H9 (cell line): Measurements from ENCODE around the gene PTOV1. TPM values are rescaled to one million over a fixed set of nuclear protein-coding genes. Genes with fewer than 3 reads are reported as not detected.

Source experiments
- DNase-seq: peaks from one replicate; pipeline ENCODE4 v3.0.0-alpha.2; 2017
- H2AFZ ChIP-seq: one replicate; pipeline ENCODE4 v1.6.1; 2013; ENCODE audit warnings: mild to moderate bottlenecking, low read length, control low read depth, moderate library complexity
- H2AK5ac ChIP-seq: 2 replicates; pipeline ENCODE4 v1.6.1; 2013; ENCODE audit warnings: low read length, control low read depth, mixed read lengths; ENCODE audit not compliant: insufficient read length
- H2BK120ac ChIP-seq: one replicate; pipeline ENCODE4 v1.6.1; 2013; ENCODE audit warnings: low read depth, mild to moderate bottlenecking, low read length, control low read depth, inconsistent platforms; ENCODE audit not compliant: poor library complexity, severe bottlenecking
- H2BK12ac ChIP-seq: 2 replicates; pipeline ENCODE4 v1.6.1; 2013; ENCODE audit warnings: low read length, control low read depth, mixed read lengths, low read depth; ENCODE audit not compliant: insufficient read length
- H2BK15ac ChIP-seq: 2 replicates; pipeline ENCODE4 v1.6.1; 2013; ENCODE audit warnings: low read depth, low read length, control low read depth
- H2BK20ac ChIP-seq: one replicate; pipeline ENCODE4 v1.6.1; 2013; ENCODE audit warnings: low read depth, mild to moderate bottlenecking, low read length, control low read depth, inconsistent platforms; ENCODE audit not compliant: poor library complexity, severe bottlenecking
- H2BK5ac ChIP-seq: 2 replicates; pipeline ENCODE4 v1.6.1; 2013; ENCODE audit warnings: low read length, control low read depth, mixed read lengths; ENCODE audit not compliant: insufficient read length
- H3K14ac ChIP-seq: 2 replicates; pipeline ENCODE4 v1.6.1; 2013; ENCODE audit warnings: low read length, control low read depth; ENCODE audit not compliant: insufficient read depth
- H3K18ac ChIP-seq: 2 replicates; pipeline ENCODE4 v1.6.1; 2013; ENCODE audit warnings: low read depth, mild to moderate bottlenecking, mixed read lengths, low read length, control low read depth; ENCODE audit not compliant: insufficient read length
- H3K23ac ChIP-seq: 2 replicates; pipeline ENCODE4 v1.6.1; 2013; ENCODE audit warnings: low read length, control low read depth, mixed read lengths, low read depth; ENCODE audit not compliant: insufficient read length
- H3K23me2 ChIP-seq: 2 replicates; pipeline ENCODE4 v1.6.1; 2013; ENCODE audit warnings: low read depth, mild to moderate bottlenecking, mixed read lengths, low read length, control low read depth; ENCODE audit not compliant: insufficient read length, poor library complexity, severe bottlenecking
- H3K27ac ChIP-seq: 2 replicates; pipeline ENCODE4 v1.5.1; 2013; ENCODE audit warnings: low read length, control low read depth, mixed read lengths, low read depth; ENCODE audit not compliant: insufficient read length
- H3K27me3 ChIP-seq: 2 replicates; pipeline ENCODE4 v1.6.1; 2013; ENCODE audit warnings: low read length, control low read depth, inconsistent platforms; ENCODE audit not compliant: insufficient read depth
- H3K4ac ChIP-seq: 2 replicates; pipeline ENCODE4 v1.6.1; 2013; ENCODE audit warnings: low read depth, mild to moderate bottlenecking, control low read depth, inconsistent platforms, low read length, moderate library complexity
- H3K4me1 ChIP-seq: 2 replicates; pipeline ENCODE4 v1.6.1; 2013; ENCODE audit warnings: low read length, control low read depth, inconsistent platforms; ENCODE audit not compliant: insufficient read depth
- H3K4me2 ChIP-seq: 2 replicates; pipeline ENCODE4 v1.6.1; 2013; ENCODE audit warnings: low read length, control low read depth, mixed read lengths; ENCODE audit not compliant: insufficient read length, insufficient read depth
- H3K56ac ChIP-seq: 2 replicates; pipeline ENCODE4 v1.6.1; 2013; ENCODE audit warnings: low read depth, mild to moderate bottlenecking, mixed read lengths, low read length, control low read depth; ENCODE audit not compliant: insufficient read length
- H3K79me1 ChIP-seq: 2 replicates; pipeline ENCODE4 v1.6.1; 2013; ENCODE audit warnings: low read depth, mild to moderate bottlenecking, moderate library complexity, low read length, control low read depth, inconsistent platforms; ENCODE audit not compliant: insufficient read depth, poor library complexity, severe bottlenecking
- H3K79me2 ChIP-seq: 2 replicates; pipeline ENCODE4 v1.6.1; 2013; ENCODE audit warnings: low read length, control low read depth, inconsistent platforms; ENCODE audit not compliant: insufficient read depth
- H3K9ac ChIP-seq: 2 replicates; pipeline ENCODE4 v1.6.1; 2013; ENCODE audit warnings: low read length, control low read depth, mixed read lengths; ENCODE audit not compliant: insufficient read length; ENCODE audit errors: extremely low read depth
- H3K9me3 ChIP-seq: one replicate; pipeline ENCODE4 v1.6.1; 2013; ENCODE audit warnings: low read depth, low read length, inconsistent platforms; ENCODE audit not compliant: control insufficient read depth
- H3T11ph ChIP-seq: one replicate; pipeline ENCODE4 v1.6.1; 2013; ENCODE audit warnings: mild to moderate bottlenecking, low read length, control low read depth, inconsistent platforms
- H4K20me1 ChIP-seq: one replicate; pipeline ENCODE4 v1.6.1; 2013; ENCODE audit not compliant: control insufficient read depth, insufficient read length, insufficient read depth
- H4K5ac ChIP-seq: 2 replicates; pipeline ENCODE4 v1.6.1; 2013; ENCODE audit warnings: low read depth, mild to moderate bottlenecking, mixed read lengths, low read length, control low read depth; ENCODE audit not compliant: insufficient read length
- H4K8ac ChIP-seq: replicated peaks from 2 replicates; pipeline ENCODE4 v1.6.1; 2013; ENCODE audit warnings: low read length, control low read depth, mixed read lengths, low read depth; ENCODE audit not compliant: insufficient read length
- H4K91ac ChIP-seq: 2 replicates; pipeline ENCODE4 v1.6.1; 2013; ENCODE audit warnings: low read depth, mild to moderate bottlenecking, moderate library complexity, mixed read lengths, low read length, control low read depth; ENCODE audit not compliant: insufficient read length
- H3K27ac Mint-ChIP-seq, 3 experiments: 2 replicates in 2 of 3; 3 replicates in 1 of 3; pipeline ENCODE4 v1.8.0; 2020 to 2021; ENCODE audit warnings: mixed read lengths in 3 of 3, mild to moderate bottlenecking in 1 of 3, moderate library complexity in 1 of 3
- H3K27me3 Mint-ChIP-seq: 2 replicates; pipeline ENCODE4 v1.8.0; 2021; ENCODE audit warnings: low read depth, mild to moderate bottlenecking, moderate library complexity, mixed read lengths
- H3K36me3 Mint-ChIP-seq, 3 experiments: 2 replicates in 2 of 3; 3 replicates in 1 of 3; pipeline ENCODE4 v1.8.0; 2020 to 2021; ENCODE audit warnings: low read depth in 3 of 3, mixed read lengths in 3 of 3; ENCODE audit not compliant: insufficient read depth in 1 of 3
- H3K4me1 Mint-ChIP-seq, 2 experiments: 2 replicates each; pipeline ENCODE4 v1.8.0; 2020; ENCODE audit warnings: mixed read lengths in 2 of 2
- H3K4me3 Mint-ChIP-seq, 2 experiments: 2 replicates in 1 of 2; 3 replicates in 1 of 2; pipeline ENCODE4 v1.8.0; 2020 to 2021; ENCODE audit warnings: mild to moderate bottlenecking in 2 of 2, mixed read lengths in 2 of 2, moderate library complexity in 1 of 2
- H3K9me3 Mint-ChIP-seq, 2 experiments: 2 replicates in 1 of 2; 3 replicates in 1 of 2; pipeline ENCODE4 v1.8.0; 2020; ENCODE audit warnings: mild to moderate bottlenecking in 2 of 2, mixed read lengths in 2 of 2, moderate library complexity in 1 of 2
- WGBS: extraction: QIAGEN DNeasy Blood & Tissue Kit; methylation state at CpG from one replicate; pipeline ENCODE4 v1.1.7; 2013; ENCODE audit warnings: missing lambda C conversion rate, low lambda C conversion rate, mixed read lengths; ENCODE audit not compliant: insufficient read length; ENCODE audit errors: extremely low coverage; 5-methylcytosine and 5-hydroxymethylcytosine counted together
- total RNA-seq: library from RNA; stranded (reverse); gene quantifications from 2 replicates; pipeline ENCODE4 v1.2.1, GENCODE V29; 2021
- TF ChIP-seq, protein P1 (sequence below): fragments of 200-600 bp; sonication (generic); conservative IDR thresholded peaks from 3 replicates; pipeline ENCODE4 v1.8.0; 2021; ENCODE audit warnings: antibody characterized with exemption, mild to moderate bottlenecking

The PTOV1 gene
- total RNA-seq, 1 experiment from 2014 or later, result 309 TPM

DNA sequence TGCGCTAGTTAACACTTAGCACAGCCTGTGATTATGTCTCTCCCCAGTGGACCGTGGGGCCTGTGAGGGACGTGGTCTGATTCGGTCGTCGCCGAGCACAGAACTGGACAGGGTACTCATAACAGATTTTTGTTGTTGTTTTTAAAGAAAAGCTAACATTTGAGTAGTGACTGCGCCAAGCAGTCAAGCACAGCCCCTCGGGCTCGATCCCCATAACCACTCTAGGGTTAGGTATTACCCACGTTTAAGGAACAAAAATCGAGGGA is 805 bp upstream of the PTOV1 start:
- Histone ChIP-seq H3K56ac (no peak overlapping the region), H2AK5ac (no peak overlapping the region), H3K4me2 (peak overlapping the region; percentile 65), H3K14ac (no peak overlapping the region), H3K9ac (peak overlapping the region; percentile 66), H3K9me3 (no peaks in the 10 kb centered on the region), H3K27ac (no peak overlapping the region), H3K23ac (no peak overlapping the region), H2BK20ac (no peak overlapping the region), H3K23me2 (peaks cover 10% of the 10 kb centered on the region), H4K8ac (no peak overlapping the region), H3K79me2 (peaks cover 9% of the 10 kb centered on the region; the same call in 1 of the 2 replicates), H2AFZ (no peak overlapping the region), H3T11ph (no peak overlapping the region), H2BK120ac (no peak overlapping the region), H4K5ac (no peak overlapping the region), H3K27me3 (no peaks in the 10 kb centered on the region), H2BK15ac (no peak overlapping the region), H2BK5ac (no peak overlapping the region), H4K20me1 (peaks cover 3% of the 10 kb centered on the region), H4K91ac (no peak overlapping the region), H3K4ac (no peak overlapping the region), H3K4me1 (no peaks in the 10 kb centered on the region; the same call in 1 of the 2 replicates), H2BK12ac (no peak overlapping the region), H3K79me1 (peaks cover 11% of the 10 kb centered on the region), H3K18ac (no peak overlapping the region)
- H3K4me3 Mint-ChIP-seq, result peak overlapping the region; percentile 81 to 90
- DNase-seq, result no peak
- TF ChIP-seq, protein P1, sequence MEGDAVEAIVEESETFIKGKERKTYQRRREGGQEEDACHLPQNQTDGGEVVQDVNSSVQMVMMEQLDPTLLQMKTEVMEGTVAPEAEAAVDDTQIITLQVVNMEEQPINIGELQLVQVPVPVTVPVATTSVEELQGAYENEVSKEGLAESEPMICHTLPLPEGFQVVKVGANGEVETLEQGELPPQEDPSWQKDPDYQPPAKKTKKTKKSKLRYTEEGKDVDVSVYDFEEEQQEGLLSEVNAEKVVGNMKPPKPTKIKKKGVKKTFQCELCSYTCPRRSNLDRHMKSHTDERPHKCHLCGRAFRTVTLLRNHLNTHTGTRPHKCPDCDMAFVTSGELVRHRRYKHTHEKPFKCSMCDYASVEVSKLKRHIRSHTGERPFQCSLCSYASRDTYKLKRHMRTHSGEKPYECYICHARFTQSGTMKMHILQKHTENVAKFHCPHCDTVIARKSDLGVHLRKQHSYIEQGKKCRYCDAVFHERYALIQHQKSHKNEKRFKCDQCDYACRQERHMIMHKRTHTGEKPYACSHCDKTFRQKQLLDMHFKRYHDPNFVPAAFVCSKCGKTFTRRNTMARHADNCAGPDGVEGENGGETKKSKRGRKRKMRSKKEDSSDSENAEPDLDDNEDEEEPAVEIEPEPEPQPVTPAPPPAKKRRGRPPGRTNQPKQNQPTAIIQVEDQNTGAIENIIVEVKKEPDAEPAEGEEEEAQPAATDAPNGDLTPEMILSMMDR, result no peak
- H3K27ac Mint-ChIP-seq, result peak overlapping the region in 2 of 3 experiments; percentile 77 to 89; a peak in 4 of 7 replicates
- H3K36me3 Mint-ChIP-seq, result peaks cover 25 to 37% (median 29%) of the 10 kb centered on the region in 3 experiments
- H3K9me3 Mint-ChIP-seq, result peaks cover 0 to 4% of the 10 kb centered on the region in 2 experiments; a peak in 2 of 5 replicates
- H3K27me3 Mint-ChIP-seq, result no peaks in the 10 kb centered on the region; the same call in 1 of the 2 replicates
- H3K4me1 Mint-ChIP-seq, result peaks cover 22 to 27% of the 10 kb centered on the region in 2 experiments
- no CpG with 5 or more reads among the region's 12 CpGs for WGBS
